Uterus (tissue), 4 donors: ENCODE results near the gene ARHGAP10. TPM values are rescaled to one million over a fixed set of nuclear protein-coding genes. Genes with fewer than 3 reads are reported as not detected.
A peak's percentile ranks its signal among the peaks of the same experiment; 100 is the strongest.

ENCODE experiments used
- DNase-seq, 2 donors: peaks; one replicate each; pipeline ENCODE4 v3.0.0-alpha.2; 2019 to 2020
- H3K27ac ChIP-seq, 2 donors: fragments of 200-600 bp; sonication (generic); 1 replicate in 1 of 2; 2 replicates in 1 of 2; pipeline ENCODE4 v1.5.1; 2016 to 2018
- H3K27me3 ChIP-seq, 2 donors: fragments of 200-600 bp; sonication (generic); one replicate each; pipeline ENCODE4 v1.5.1; 2018 to 2019; ENCODE audit warnings: control low read depth in 1 of 2
- H3K36me3 ChIP-seq, 2 donors: fragments of 200-600 bp; sonication (generic); one replicate each; pipeline ENCODE4 v1.5.1; 2019; ENCODE audit warnings: control low read depth in 1 of 2
- H3K4me1 ChIP-seq, 2 donors: fragments of 200-600 bp; sonication (generic); one replicate each; pipeline ENCODE4 v1.5.1; 2018 to 2019; ENCODE audit warnings: control low read depth in 1 of 2
- H3K4me3 ChIP-seq, 2 donors: fragments of 200-600 bp; sonication (generic); 1 replicate in 1 of 2; 2 replicates in 1 of 2; pipeline ENCODE4 v1.5.1; 2018 to 2019; ENCODE audit warnings: mild to moderate bottlenecking in 1 of 2
- H3K9me3 ChIP-seq, 2 donors: fragments of 200-600 bp; sonication (generic); one replicate each; pipeline ENCODE4 v1.5.1; 2019; ENCODE audit warnings: control low read depth in 1 of 2
- POLR2A ChIP-seq, 2 donors: fragments of 450-650 bp; IDR thresholded peaks; one replicate each; pipeline ENCODE4 v1.6.1; 2016; ENCODE audit warnings: antibody characterized with exemption in 2 of 2, mild to moderate bottlenecking in 1 of 2, moderate library complexity in 1 of 2
- intact Hi-C: fragments of 100-400 bp; cut with DNase I; formaldehyde crosslinking; loops from one replicate; pipeline ENCODE4 v1.15.1; 2023; ENCODE audit warnings: low total_unique reads
- total RNA-seq, 4 donors: library from RNA; depleted of rRNA in 3 of 4; stranded (reverse); fragments of >200 nt in 3 of 4; gene quantifications; one replicate each; pipeline versions ENCODE4 v1.1.0 to v1.2.4, GENCODE V29; 2014 to 2023
- TF ChIP-seq, protein P1 (sequence below), 4 experiments: fragments of 200-600 bp in 2 of 4; fragments of 450-650 bp in 2 of 4; sonication (generic) in 2 of 4; IDR thresholded peaks; one replicate each; pipeline ENCODE4 v1.5.1; 2016 to 2019; ENCODE audit warnings: antibody characterized with exemption in 4 of 4, mild to moderate bottlenecking in 2 of 4, moderate library complexity in 1 of 4
- donor health status: DM: yes; HTN: yes; CAD: no.

ARHGAP10 gene
- total RNA-seq, 4 donors from 2014 or later: 25.1 to 94.4 (median 54.4) TPM

DNA sequence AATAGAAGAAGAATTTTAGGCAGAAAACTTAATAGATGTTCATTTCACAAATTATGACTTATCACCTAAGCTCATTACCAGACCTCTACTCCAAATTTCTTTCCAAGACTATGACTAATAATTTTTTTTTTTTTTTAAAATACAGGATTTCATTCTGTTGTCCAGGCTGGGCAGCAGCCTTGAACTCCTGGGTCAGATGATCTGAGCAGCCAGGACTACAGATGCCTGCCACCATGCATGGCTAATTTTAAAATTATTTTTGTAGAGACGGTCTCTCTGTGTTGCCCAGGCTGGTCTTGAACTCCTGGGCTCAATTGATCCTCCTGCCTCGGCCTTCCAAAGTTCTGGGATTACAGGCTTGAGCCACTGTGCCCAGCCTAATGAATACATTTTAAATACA, 119.2 kb downstream of the ARHGAP10 start:
- no peak for DNase-seq
- H3K27me3 ChIP-seq: no peaks in the 10 kb centered on the region
- intact Hi-C loops: no loop called here
- peaks cover 5 to 7% of the 10 kb centered on the region in 2 donors for H3K4me1 ChIP-seq
- peak overlapping the region in 1 of 2 donors; percentile 14 for H3K27ac ChIP-seq
- H3K9me3 ChIP-seq: no peaks in the 10 kb centered on the region
- H3K4me3 ChIP-seq: no peak overlapping the region
- no peaks in the 10 kb centered on the region for H3K36me3 ChIP-seq
- TF ChIP-seq, protein P1, sequence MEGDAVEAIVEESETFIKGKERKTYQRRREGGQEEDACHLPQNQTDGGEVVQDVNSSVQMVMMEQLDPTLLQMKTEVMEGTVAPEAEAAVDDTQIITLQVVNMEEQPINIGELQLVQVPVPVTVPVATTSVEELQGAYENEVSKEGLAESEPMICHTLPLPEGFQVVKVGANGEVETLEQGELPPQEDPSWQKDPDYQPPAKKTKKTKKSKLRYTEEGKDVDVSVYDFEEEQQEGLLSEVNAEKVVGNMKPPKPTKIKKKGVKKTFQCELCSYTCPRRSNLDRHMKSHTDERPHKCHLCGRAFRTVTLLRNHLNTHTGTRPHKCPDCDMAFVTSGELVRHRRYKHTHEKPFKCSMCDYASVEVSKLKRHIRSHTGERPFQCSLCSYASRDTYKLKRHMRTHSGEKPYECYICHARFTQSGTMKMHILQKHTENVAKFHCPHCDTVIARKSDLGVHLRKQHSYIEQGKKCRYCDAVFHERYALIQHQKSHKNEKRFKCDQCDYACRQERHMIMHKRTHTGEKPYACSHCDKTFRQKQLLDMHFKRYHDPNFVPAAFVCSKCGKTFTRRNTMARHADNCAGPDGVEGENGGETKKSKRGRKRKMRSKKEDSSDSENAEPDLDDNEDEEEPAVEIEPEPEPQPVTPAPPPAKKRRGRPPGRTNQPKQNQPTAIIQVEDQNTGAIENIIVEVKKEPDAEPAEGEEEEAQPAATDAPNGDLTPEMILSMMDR (IDR thresholded peaks at IDR 0.05): no peak
- no peak for TF ChIP-seq POLR2A (IDR thresholded peaks at IDR 0.05)

DNA sequence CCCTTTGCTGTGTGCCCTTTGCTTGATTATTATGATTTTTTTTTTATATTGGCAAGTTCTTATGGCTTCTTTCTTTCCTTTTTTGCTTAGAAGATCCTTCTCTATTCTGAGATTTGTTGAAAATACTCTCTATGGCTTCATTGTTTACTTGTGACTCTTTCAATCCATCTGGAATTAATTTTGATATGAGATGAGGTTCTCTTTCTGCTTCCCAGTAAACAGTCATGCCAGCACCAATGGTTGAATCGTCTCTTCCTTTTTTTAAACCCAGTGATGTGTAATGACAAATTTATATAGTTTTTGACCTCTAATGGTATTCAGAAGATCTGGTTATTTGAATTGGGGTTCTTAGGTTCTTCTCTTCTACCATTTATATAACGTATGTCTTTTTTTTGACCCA, 121.8 kb downstream of the ARHGAP10 start:
- Histone ChIP-seq H3K27me3 (no peaks in the 10 kb centered on the region), H3K9me3 (no peaks in the 10 kb centered on the region), H3K36me3 (no peaks in the 10 kb centered on the region), H3K4me3 (no peak overlapping the region), H3K4me1 (peaks cover 5 to 7% of the 10 kb centered on the region in 2 donors), H3K27ac (peak overlapping the region; percentile 47 to 75)
- intact Hi-C loops: no loop called here
- TF ChIP-seq, protein P1 (IDR thresholded peaks at IDR 0.05): no peak
- TF ChIP-seq POLR2A (IDR thresholded peaks at IDR 0.05): no peak
- no peak for DNase-seq

DNA sequence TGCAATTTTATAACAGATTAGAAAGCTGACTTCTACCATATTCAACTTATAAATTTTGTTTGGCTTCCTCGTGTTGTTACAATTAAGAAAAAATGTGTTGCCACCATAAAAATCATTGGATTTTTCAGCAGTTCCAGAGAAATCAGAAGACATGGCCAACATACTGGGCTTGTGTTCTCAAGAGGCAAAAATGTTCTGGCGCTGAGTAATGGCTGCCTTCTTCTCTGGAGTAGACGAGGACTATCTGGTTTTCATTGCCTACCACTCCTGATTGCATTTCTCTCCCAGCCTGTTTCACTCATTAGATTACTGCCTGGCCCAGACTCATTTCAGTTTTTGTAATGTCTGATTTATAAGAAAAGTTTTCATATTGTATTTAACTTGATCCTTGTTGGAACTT, 122.3 kb downstream of the ARHGAP10 start:
- H3K27me3 ChIP-seq: no peaks in the 10 kb centered on the region
- no peaks in the 10 kb centered on the region for H3K9me3 ChIP-seq
- H3K27ac ChIP-seq: peak overlapping the region; percentile 47 to 75
- H3K36me3 ChIP-seq: no peaks in the 10 kb centered on the region
- H3K4me3 ChIP-seq: no peak overlapping the region
- peaks cover 5 to 7% of the 10 kb centered on the region in 2 donors for H3K4me1 ChIP-seq
- no peak for DNase-seq
- intact Hi-C loops: no loop called here
- TF ChIP-seq, protein P1 (IDR thresholded peaks at IDR 0.05): no peak
- TF ChIP-seq POLR2A (IDR thresholded peaks at IDR 0.05): no peak

- H3K4me1 ChIP-seq: peaks cover 5 to 7% of the 10 kb centered on the region in 2 donors
These were observed 123.7 kb downstream of the ARHGAP10 start for GRCh38 chr4:147855571-147856009.

GRCh38 chr4:147860960-147861359, 129.1 kb downstream of the ARHGAP10 start:
- no peak overlapping the region for H3K27ac ChIP-seq
- peaks cover 0 to 2% of the 10 kb centered on the region in 2 donors for H3K36me3 ChIP-seq
- intact Hi-C loops: no loop called here
- TF ChIP-seq, protein P1 (IDR thresholded peaks at IDR 0.05): no peak
- TF ChIP-seq POLR2A (IDR thresholded peaks at IDR 0.05): no peak
- no peak for DNase-seq
- no peaks in the 10 kb centered on the region for H3K27me3 ChIP-seq
- no peaks in the 10 kb centered on the region for H3K4me1 ChIP-seq
- H3K4me3 ChIP-seq: no peak overlapping the region
- H3K9me3 ChIP-seq: no peaks in the 10 kb centered on the region

More at GRCh38 chr4:147855571-147856009, 123.7 kb downstream of the ARHGAP10 start:
- Histone ChIP-seq H3K36me3 (peaks cover 0 to 2% of the 10 kb centered on the region in 2 donors), H3K27me3 (no peaks in the 10 kb centered on the region), H3K27ac (peak overlapping the region; percentile 47 to 75), H3K9me3 (no peaks in the 10 kb centered on the region), H3K4me3 (no peak overlapping the region)
- intact Hi-C loops: no loop called here
- no peak for DNase-seq
- no peak for TF ChIP-seq POLR2A (IDR thresholded peaks at IDR 0.05)
- TF ChIP-seq, protein P1 (IDR thresholded peaks at IDR 0.05): no peak
